Measurements from ENCODE around the gene NFASC. TPM values are rescaled to one million over a fixed set of nuclear protein-coding genes. Genes with fewer than 3 reads are reported as not detected.

Gene NFASC
- total and polyA plus RNA-seq, 4 donors: 0.23 to 5.4 (median 1.9) TPM

GRCh38 chr1:205009670-205010069 is 139.0 kb downstream of the NFASC start:
- peaks cover 2 to 18% (median 13%) of the 10 kb centered on the region in 4 donors for H3K4me1 ChIP-seq (ENCODE audit: control insufficient read depth in 4 of 4, insufficient read depth in 4 of 4, low read length in 3 of 4)
- TF ChIP-seq SP1 (IDR thresholded peaks at IDR 0.05) (no peak), YY1 (IDR thresholded peaks at IDR 0.05) (no peak), FOXA2 (IDR thresholded peaks at IDR 0.05) (no peak), RXRA (IDR thresholded peaks at IDR 0.05) (no peak), HNF4G (IDR thresholded peaks at IDR 0.05) (no peak)
- WGBS: 95% methylated on average over 12 of the region's 12 CpGs
- H3K4me3 ChIP-seq (ENCODE audit: low read depth in 1 of 3, low read length in 3 of 3): no peak overlapping the region
- H3K9ac ChIP-seq (ENCODE audit: low read depth in 1 of 2, low read length in 2 of 2): no peak overlapping the region
- no peak for DNase-seq (ENCODE audit: low spot score)
- no peak overlapping the region for H3K27ac ChIP-seq (ENCODE audit: low read depth in 1 of 2, low read length in 2 of 2)
- H3K27me3 ChIP-seq (ENCODE audit: control insufficient read depth in 4 of 4, insufficient read depth in 4 of 4, low read length in 3 of 4): no peaks in the 10 kb centered on the region
- H3K9me3 ChIP-seq (ENCODE audit: control insufficient read depth in 4 of 4, low read length in 3 of 4): no peaks in the 10 kb centered on the region
- no peaks in the 10 kb centered on the region for H3K36me3 ChIP-seq (ENCODE audit: control insufficient read depth in 4 of 4, insufficient read depth in 3 of 4, low read depth in 1 of 4, low read length in 3 of 4)

DNA sequence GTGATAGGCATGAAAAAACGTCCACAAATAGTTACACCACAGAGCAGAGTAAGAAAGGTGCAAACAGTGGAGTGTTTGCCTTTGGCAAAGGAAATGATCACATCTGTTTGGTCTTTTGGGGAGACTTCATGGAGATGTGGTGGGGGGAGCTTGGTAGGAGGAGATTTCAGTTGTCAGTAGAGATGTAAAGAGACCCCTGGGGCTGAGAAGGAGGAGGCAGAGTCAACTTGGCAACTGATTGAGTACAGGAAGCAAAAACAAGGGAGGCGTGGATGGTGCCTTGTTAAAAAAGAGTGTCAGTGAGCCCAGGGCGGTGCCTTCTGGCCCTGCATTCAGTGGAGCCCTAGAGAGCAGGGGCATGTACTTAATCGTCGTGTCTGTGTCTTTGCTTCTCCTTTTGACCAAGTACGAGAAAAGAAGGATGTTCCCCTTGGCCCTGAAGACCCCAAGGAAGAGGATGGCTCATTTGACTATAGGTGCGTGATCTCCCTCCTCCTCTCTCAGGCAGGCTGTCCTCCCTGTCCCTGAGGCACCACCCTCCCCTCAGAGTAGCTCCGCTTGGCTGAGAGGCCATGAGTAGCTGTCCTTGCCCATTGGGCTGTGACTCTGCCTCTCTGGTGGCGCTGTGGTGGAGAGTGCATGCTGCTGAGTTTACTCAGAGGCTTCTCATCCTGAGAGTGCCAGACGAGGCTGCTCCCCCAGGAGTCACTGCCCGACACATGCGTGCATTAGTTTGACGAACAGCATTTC is 141.9 kb downstream of the NFASC start:
- no peak overlapping the region for H3K27ac ChIP-seq (ENCODE audit: low read depth in 1 of 2, low read length in 2 of 2)
- no peaks in the 10 kb centered on the region for H3K36me3 ChIP-seq (ENCODE audit: control insufficient read depth in 4 of 4, insufficient read depth in 3 of 4, low read depth in 1 of 4, low read length in 3 of 4)
- H3K9ac ChIP-seq (ENCODE audit: low read depth in 1 of 2, low read length in 2 of 2): no peak overlapping the region
- no peak for TF ChIP-seq HNF4G (IDR thresholded peaks at IDR 0.05)
- WGBS: 86% methylated on average over 13 of the region's 13 CpGs
- no peaks in the 10 kb centered on the region for H3K27me3 ChIP-seq (ENCODE audit: control insufficient read depth in 4 of 4, insufficient read depth in 4 of 4, low read length in 3 of 4)
- no peak overlapping the region for H3K4me3 ChIP-seq (ENCODE audit: low read depth in 1 of 3, low read length in 3 of 3)
- DNase-seq (ENCODE audit: low spot score): no peak
- H3K4me1 ChIP-seq (ENCODE audit: control insufficient read depth in 4 of 4, insufficient read depth in 4 of 4, low read length in 3 of 4): peaks cover 2 to 14% (median 11%) of the 10 kb centered on the region in 4 donors
- H3K9me3 ChIP-seq (ENCODE audit: control insufficient read depth in 4 of 4, low read length in 3 of 4): no peaks in the 10 kb centered on the region

GRCh38 chr1:205013683-205014367 is 143.2 kb downstream of the NFASC start:
- H3K27ac ChIP-seq (ENCODE audit: low read depth in 1 of 2, low read length in 2 of 2): no peak overlapping the region
- no peaks in the 10 kb centered on the region for H3K27me3 ChIP-seq (ENCODE audit: control insufficient read depth in 4 of 4, insufficient read depth in 4 of 4, low read length in 3 of 4)
- WGBS: 48% methylated on average over 6 of the region's 6 CpGs
- H3K9me3 ChIP-seq (ENCODE audit: control insufficient read depth in 4 of 4, low read length in 3 of 4): no peaks in the 10 kb centered on the region
- H3K4me3 ChIP-seq (ENCODE audit: low read depth in 1 of 3, low read length in 3 of 3): no peak overlapping the region
- DNase-seq (ENCODE audit: low spot score): no peak
- no peak overlapping the region for H3K9ac ChIP-seq (ENCODE audit: low read depth in 1 of 2, low read length in 2 of 2)
- no peaks in the 10 kb centered on the region for H3K36me3 ChIP-seq (ENCODE audit: control insufficient read depth in 4 of 4, insufficient read depth in 3 of 4, low read depth in 1 of 4, low read length in 3 of 4)
- no peak for TF ChIP-seq ZBTB33 (IDR thresholded peaks at IDR 0.05)
- peak in 1 of 2 donors; percentile 19 for TF ChIP-seq HNF4A (conservative IDR thresholded peaks at IDR 0.05)
- TF ChIP-seq RXRA (IDR thresholded peaks at IDR 0.05): no peak
- no peak for TF ChIP-seq RAD21 (IDR thresholded peaks at IDR 0.05)
- peaks cover 2 to 14% (median 11%) of the 10 kb centered on the region in 4 donors for H3K4me1 ChIP-seq (ENCODE audit: control insufficient read depth in 4 of 4, insufficient read depth in 4 of 4, low read length in 3 of 4)

DNA sequence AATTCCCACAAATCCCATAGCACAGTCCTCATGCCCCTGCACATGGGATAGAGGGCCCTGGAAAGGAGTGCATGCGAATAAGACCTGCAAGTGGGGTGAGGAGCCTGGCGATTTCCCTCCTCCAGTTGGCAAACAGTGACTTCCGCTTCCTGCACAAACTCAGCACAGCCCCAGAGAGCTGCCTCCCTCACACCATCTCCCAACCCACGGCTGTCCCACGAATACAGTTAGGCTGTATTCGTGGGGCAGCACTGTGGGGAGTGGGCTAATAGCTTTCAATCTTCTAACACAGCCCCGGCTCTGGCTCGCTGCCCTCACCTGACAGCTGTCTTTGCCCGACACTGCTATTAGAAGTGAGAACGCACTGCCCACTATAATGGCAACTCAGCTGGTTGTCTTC is 144.1 kb downstream of the NFASC start:
- H3K9me3 ChIP-seq (ENCODE audit: control insufficient read depth in 4 of 4, low read length in 3 of 4): no peaks in the 10 kb centered on the region
- no peak overlapping the region for H3K27ac ChIP-seq (ENCODE audit: low read depth in 1 of 2, low read length in 2 of 2)
- 83% methylated on average over 10 of the region's 10 CpGs for WGBS
- H3K4me3 ChIP-seq (ENCODE audit: low read depth in 1 of 3, low read length in 3 of 3): no peak overlapping the region
- no peaks in the 10 kb centered on the region for H3K27me3 ChIP-seq (ENCODE audit: control insufficient read depth in 4 of 4, insufficient read depth in 4 of 4, low read length in 3 of 4)
- H3K36me3 ChIP-seq (ENCODE audit: control insufficient read depth in 4 of 4, insufficient read depth in 3 of 4, low read depth in 1 of 4, low read length in 3 of 4): no peaks in the 10 kb centered on the region
- peaks cover 2 to 14% (median 11%) of the 10 kb centered on the region in 4 donors for H3K4me1 ChIP-seq (ENCODE audit: control insufficient read depth in 4 of 4, insufficient read depth in 4 of 4, low read length in 3 of 4)
- DNase-seq (ENCODE audit: low spot score): no peak
- no peak overlapping the region for H3K9ac ChIP-seq (ENCODE audit: low read depth in 1 of 2, low read length in 2 of 2)
- no peak for TF ChIP-seq RXRA (IDR thresholded peaks at IDR 0.05)
- TF ChIP-seq SP1 (IDR thresholded peaks at IDR 0.05): no peak
- no peak for TF ChIP-seq HNF4G (IDR thresholded peaks at IDR 0.05)
- no peak for TF ChIP-seq RAD21 (IDR thresholded peaks at IDR 0.05)
- TF ChIP-seq, protein P1, sequence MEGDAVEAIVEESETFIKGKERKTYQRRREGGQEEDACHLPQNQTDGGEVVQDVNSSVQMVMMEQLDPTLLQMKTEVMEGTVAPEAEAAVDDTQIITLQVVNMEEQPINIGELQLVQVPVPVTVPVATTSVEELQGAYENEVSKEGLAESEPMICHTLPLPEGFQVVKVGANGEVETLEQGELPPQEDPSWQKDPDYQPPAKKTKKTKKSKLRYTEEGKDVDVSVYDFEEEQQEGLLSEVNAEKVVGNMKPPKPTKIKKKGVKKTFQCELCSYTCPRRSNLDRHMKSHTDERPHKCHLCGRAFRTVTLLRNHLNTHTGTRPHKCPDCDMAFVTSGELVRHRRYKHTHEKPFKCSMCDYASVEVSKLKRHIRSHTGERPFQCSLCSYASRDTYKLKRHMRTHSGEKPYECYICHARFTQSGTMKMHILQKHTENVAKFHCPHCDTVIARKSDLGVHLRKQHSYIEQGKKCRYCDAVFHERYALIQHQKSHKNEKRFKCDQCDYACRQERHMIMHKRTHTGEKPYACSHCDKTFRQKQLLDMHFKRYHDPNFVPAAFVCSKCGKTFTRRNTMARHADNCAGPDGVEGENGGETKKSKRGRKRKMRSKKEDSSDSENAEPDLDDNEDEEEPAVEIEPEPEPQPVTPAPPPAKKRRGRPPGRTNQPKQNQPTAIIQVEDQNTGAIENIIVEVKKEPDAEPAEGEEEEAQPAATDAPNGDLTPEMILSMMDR (IDR thresholded peaks at IDR 0.05; ENCODE audit: low read depth, low read length, missing input control): no peak
- no peak for TF ChIP-seq FOXA2 (IDR thresholded peaks at IDR 0.05)
- no peak for TF ChIP-seq ZBTB33 (IDR thresholded peaks at IDR 0.05)
- TF ChIP-seq TAF1 (conservative IDR thresholded peaks at IDR 0.05): no peak
- no peak for TF ChIP-seq GABPA (IDR thresholded peaks at IDR 0.05 in 1 of 2, conservative IDR thresholded peaks at IDR 0.05 in 1 of 2)
- no peak for TF ChIP-seq JUND (IDR thresholded peaks at IDR 0.05)
- TF ChIP-seq NR2F2 (IDR thresholded peaks at IDR 0.05): no peak
- TF ChIP-seq YY1 (IDR thresholded peaks at IDR 0.05): no peak
- TF ChIP-seq, protein P2, sequence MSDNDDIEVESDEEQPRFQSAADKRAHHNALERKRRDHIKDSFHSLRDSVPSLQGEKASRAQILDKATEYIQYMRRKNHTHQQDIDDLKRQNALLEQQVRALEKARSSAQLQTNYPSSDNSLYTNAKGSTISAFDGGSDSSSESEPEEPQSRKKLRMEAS (IDR thresholded peaks at IDR 0.05): no peak
- TF ChIP-seq ATF3 (IDR thresholded peaks at IDR 0.05): no peak
